Osteoblast (primary cell): ENCODE measurements around the gene JARID2. TPM values are rescaled to one million over a fixed set of nuclear protein-coding genes. Genes with fewer than 3 reads are reported as not detected.

Experiments used
- DNase-seq: peaks from one replicate; pipeline ENCODE4 v3.0.0; 2011; ENCODE audit warnings: low spot score, mixed read lengths; ENCODE audit not compliant: insufficient read length; ENCODE audit errors: missing footprints
- H2AFZ ChIP-seq: 2 replicates; pipeline ENCODE4 v1.6.0; 2011; ENCODE audit warnings: mild to moderate bottlenecking, low read length
- H3K27ac ChIP-seq: 2 replicates; pipeline ENCODE4 v1.5.1; 2011; ENCODE audit warnings: mild to moderate bottlenecking, low read depth, low read length, moderate library complexity
- H3K27me3 ChIP-seq: 2 replicates; pipeline ENCODE4 v1.6.0; 2012; ENCODE audit warnings: mild to moderate bottlenecking, control low read depth, inconsistent platforms, low read length, moderate library complexity; ENCODE audit not compliant: insufficient read depth
- H3K36me3 ChIP-seq: 2 replicates; pipeline ENCODE4 v1.5.1; 2011; ENCODE audit warnings: mild to moderate bottlenecking, low read length, control low read depth, moderate library complexity; ENCODE audit not compliant: insufficient read depth
- H3K4me1 ChIP-seq: 2 replicates; pipeline ENCODE4 v1.5.1; 2011; ENCODE audit warnings: mild to moderate bottlenecking, low read length, control low read depth, moderate library complexity; ENCODE audit not compliant: insufficient read depth
- H3K4me2 ChIP-seq: 2 replicates; pipeline ENCODE4 v1.6.0; 2011; ENCODE audit warnings: mild to moderate bottlenecking, low read length; ENCODE audit not compliant: insufficient read depth
- H3K4me3 ChIP-seq: fragments of 200-600 bp; sonication (generic); 3 replicates; pipeline ENCODE4 v1.5.1; 2012; ENCODE audit warnings: mild to moderate bottlenecking, low read length, inconsistent platforms; ENCODE audit not compliant: insufficient read depth
- H3K79me2 ChIP-seq: 2 replicates; pipeline ENCODE4 v1.6.0; 2012; ENCODE audit warnings: mild to moderate bottlenecking, low read length, control low read depth, inconsistent platforms; ENCODE audit not compliant: insufficient read depth
- H3K9me3 ChIP-seq: 2 replicates; pipeline ENCODE4 v1.5.1; 2011; ENCODE audit warnings: low read depth, low read length, control low read depth
- H4K20me1 ChIP-seq: 2 replicates; pipeline ENCODE4 v1.6.0; 2012; ENCODE audit warnings: mild to moderate bottlenecking, low read length, control low read depth; ENCODE audit not compliant: insufficient read depth
- CTCF ChIP-seq: IDR thresholded peaks from 2 replicates; pipeline ENCODE4 v1.5.1; 2011; ENCODE audit warnings: mild to moderate bottlenecking, low read depth, low read length, moderate library complexity; ENCODE audit errors: extremely low read depth
- total RNA-seq: library from RNA; depleted of rRNA; stranded (reverse); fragments of >200 nt; gene quantifications from 2 replicates; pipeline ENCODE4 v1.2.3, GENCODE V29; 2012

JARID2 gene
- total RNA-seq, 1 donor, result 10.5 TPM

- no peak overlapping the region for H3K27ac ChIP-seq
- no peaks in the 10 kb centered on the region for H4K20me1 ChIP-seq
- peak; percentile 50 for DNase-seq
- H3K36me3 ChIP-seq, result no peaks in the 10 kb centered on the region
- H3K79me2 ChIP-seq, result no peaks in the 10 kb centered on the region
- no peaks in the 10 kb centered on the region for H3K9me3 ChIP-seq
- no peak for TF ChIP-seq CTCF
- H3K4me2 ChIP-seq, result no peak overlapping the region
- H3K27me3 ChIP-seq, result no peaks in the 10 kb centered on the region
- H3K4me1 ChIP-seq, result no peaks in the 10 kb centered on the region
- no peak overlapping the region for H3K4me3 ChIP-seq
- no peak overlapping the region for H2AFZ ChIP-seq
Measured at GRCh38 chr6:15227827-15228318, 18.0 kb upstream of the JARID2 start.

DNA sequence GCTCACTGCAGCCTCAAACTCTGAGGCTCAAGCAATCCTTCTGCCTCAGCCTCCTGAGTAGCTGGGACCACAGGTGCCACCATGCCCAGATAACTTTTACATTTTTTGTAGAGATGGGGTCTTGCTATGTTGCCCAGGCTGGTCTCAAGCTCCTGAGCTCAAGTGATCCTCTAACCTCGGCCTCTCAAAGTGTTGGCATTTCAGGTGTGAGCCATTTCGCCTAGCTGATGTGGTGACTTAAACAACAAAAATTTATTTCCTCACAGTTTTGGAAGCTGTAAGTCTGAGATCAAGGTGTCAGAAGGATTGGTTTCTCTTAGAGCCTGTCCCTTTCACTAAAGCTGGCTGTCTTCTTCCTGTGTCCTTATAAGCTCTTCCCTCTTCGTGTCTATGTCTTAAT lies 15.0 kb upstream of the JARID2 start:
- H3K9me3 ChIP-seq, result no peaks in the 10 kb centered on the region
- H3K27ac ChIP-seq, result no peak overlapping the region
- H4K20me1 ChIP-seq, result no peaks in the 10 kb centered on the region
- no peak overlapping the region for H2AFZ ChIP-seq
- H3K4me2 ChIP-seq, result no peak overlapping the region
- H3K79me2 ChIP-seq, result no peaks in the 10 kb centered on the region
- H3K36me3 ChIP-seq, result no peaks in the 10 kb centered on the region
- no peak overlapping the region for H3K4me3 ChIP-seq
- no peak for DNase-seq
- no peak for TF ChIP-seq CTCF
- H3K27me3 ChIP-seq, result no peaks in the 10 kb centered on the region
- H3K4me1 ChIP-seq, result no peaks in the 10 kb centered on the region

GRCh38 chr6:15232836-15233510 lies 12.9 kb upstream of the JARID2 start:
- H3K4me1 ChIP-seq, result no peaks in the 10 kb centered on the region
- H3K27ac ChIP-seq, result no peak overlapping the region
- no peak overlapping the region for H3K4me2 ChIP-seq
- H3K79me2 ChIP-seq, result no peaks in the 10 kb centered on the region
- H3K4me3 ChIP-seq, result no peak overlapping the region
- DNase-seq, result no peak
- H3K27me3 ChIP-seq, result no peaks in the 10 kb centered on the region
- H3K9me3 ChIP-seq, result no peaks in the 10 kb centered on the region
- H3K36me3 ChIP-seq, result no peaks in the 10 kb centered on the region
- H4K20me1 ChIP-seq, result no peaks in the 10 kb centered on the region
- no peak for TF ChIP-seq CTCF
- no peak overlapping the region for H2AFZ ChIP-seq

- Histone ChIP-seq H4K20me1 (no peaks in the 10 kb centered on the region), H3K27ac (no peak overlapping the region), H3K9me3 (no peaks in the 10 kb centered on the region), H3K4me1 (no peaks in the 10 kb centered on the region), H3K4me2 (no peak overlapping the region), H3K79me2 (no peaks in the 10 kb centered on the region), H3K36me3 (no peaks in the 10 kb centered on the region), H3K27me3 (no peaks in the 10 kb centered on the region), H2AFZ (no peak overlapping the region), H3K4me3 (no peak overlapping the region)
- no peak for DNase-seq
- TF ChIP-seq CTCF, result no peak
Measured at GRCh38 chr6:15234068-15234758, 11.7 kb upstream of the JARID2 start.
